GM18873 (cell line): Measurements from ENCODE around the gene ZDHHC14.
"Not testable (repeated sequence)": the region's sequence is repeated elsewhere in the genome, so short reads cannot be mapped to it uniquely, and the experiment has no call there.

Experiments
- ATAC-seq: cut with Tn5 transposase; IDR thresholded peaks from one replicate; pipeline ENCODE4 v1.9.1; 2021; ENCODE audit warnings: mild to moderate bottlenecking, moderate library complexity, moderate number of reproducible peaks; ENCODE audit not compliant: unreplicated experiment, low FRiP score

The ZDHHC14 gene

DNA sequence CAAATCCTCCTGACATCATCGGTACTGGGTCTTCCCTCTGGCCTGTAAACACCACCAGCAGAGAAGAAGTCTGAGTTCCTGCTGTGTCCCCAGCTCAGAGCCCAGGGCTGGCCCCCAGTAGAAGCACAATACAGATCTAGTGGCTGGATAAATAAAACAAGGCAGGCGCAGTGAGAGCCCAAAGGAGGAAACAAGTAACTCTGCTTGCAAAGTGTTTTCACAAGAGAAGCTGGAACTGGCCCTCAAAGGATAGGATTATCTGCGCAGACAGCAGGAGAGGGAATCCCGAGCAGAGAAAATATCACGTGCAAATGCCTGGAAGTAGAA, 205.1 kb downstream of the ZDHHC14 start:
- ATAC-seq = no peak

DNA sequence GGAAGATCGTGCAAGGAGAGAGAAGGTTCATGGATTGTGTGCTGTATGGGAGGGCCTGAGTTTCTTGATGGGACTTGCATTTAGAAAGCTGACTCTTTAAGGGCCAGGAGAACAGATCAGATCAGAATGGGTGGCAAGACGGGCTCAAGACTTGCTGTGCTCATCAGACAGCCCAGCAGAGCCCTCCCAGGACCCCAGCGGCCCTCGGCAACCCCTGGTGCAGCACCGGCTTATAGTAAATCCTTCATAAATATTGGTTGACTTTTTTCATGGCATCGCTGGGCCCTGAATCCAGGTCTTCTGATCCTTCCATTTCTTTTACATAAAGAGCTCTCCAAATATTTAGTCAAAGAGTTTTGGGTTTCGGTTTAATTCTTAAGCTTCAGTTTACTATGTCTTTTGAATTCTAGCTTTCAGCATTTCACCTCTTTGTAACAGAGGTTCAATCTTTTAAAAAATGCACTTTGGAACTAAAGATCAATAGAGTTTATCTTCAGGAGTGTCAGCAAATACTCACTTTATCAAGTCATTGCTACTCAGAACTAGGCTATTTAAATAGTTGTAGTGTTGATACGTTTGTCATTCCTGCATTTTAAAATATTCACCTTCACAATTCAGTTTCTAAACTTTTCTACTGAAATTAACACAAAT, 205.6 kb downstream of the ZDHHC14 start:
- ATAC-seq = no peak

DNA sequence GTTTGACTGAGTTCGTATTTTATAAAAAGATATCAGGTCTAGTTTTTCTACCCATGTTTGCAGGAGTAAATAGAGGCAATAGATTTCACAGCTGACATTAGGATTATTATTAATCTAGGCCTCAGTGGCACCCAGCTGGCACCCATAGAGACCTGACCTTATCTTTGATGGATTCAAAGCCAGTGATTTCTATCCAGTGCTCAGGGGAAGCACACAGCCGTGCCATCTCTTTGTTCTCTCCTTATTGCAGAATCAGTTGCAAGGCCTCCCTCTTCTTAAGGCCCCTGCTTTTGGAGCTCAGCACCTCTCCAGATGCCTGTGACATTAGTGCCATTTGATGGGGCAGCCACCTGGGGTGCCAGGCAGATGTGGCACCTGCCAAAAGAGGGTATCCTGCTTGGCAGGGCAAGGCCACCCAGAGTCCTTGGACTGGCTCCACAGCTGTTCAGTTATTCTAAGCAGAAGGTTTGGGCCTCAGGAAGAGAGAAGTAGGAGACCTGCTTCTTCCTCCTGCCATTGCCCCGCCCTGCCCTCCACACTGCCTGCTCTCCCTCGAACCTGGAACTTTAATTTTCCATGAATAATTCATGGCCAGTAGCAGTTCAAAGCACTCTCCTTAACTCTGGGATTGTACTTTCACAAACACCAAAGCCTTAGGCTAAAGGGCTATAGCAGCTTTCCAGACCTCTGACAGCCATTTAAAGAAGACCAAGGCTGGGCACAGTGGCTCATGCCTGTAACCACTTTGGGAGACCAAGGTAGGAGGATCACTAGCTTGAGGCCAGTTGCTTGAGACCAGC, 206.3 kb downstream of the ZDHHC14 start:
- no peak for ATAC-seq

DNA sequence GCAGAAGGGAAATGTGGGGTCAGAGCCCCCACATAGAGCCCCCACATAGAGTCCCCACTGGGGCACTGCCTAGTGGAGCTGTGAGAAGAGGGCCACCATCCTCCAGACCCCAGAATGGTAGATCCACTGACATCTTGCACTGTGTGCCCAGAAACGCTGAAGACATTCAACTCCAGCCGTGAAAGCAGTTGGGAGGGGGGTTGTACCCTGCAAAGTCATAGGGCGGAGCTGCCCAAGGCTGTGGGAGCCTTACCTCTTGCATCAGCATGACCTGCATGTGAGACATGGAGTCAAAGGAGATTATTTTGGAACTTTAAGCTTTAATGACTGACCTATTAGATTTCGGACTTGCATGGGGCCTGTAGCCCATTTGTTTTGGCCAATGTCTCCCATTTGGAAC, 209.7 kb downstream of the ZDHHC14 start:
- ATAC-seq = not testable (repeated sequence)

DNA sequence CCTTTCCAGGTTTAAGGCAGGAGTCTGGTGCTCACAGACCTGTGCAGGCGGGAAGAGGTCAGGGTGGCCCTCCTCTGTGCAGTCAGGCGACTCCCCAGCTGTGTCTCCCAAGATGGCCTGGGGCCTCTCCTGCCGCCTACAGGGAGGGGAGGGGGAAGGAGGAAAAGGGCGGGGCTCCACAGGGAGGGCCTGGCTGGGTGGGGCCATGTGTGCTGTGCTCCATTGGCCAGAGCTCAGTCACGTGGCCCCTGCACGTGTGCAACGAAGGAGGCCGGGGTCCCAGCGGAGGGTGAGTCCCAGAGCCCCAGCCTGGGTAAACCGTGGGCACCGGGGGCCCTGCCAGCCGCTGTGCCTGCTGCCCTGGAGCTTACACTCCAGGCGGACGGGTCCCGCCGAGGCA, 211.6 kb downstream of the ZDHHC14 start:
- no peak for ATAC-seq

DNA sequence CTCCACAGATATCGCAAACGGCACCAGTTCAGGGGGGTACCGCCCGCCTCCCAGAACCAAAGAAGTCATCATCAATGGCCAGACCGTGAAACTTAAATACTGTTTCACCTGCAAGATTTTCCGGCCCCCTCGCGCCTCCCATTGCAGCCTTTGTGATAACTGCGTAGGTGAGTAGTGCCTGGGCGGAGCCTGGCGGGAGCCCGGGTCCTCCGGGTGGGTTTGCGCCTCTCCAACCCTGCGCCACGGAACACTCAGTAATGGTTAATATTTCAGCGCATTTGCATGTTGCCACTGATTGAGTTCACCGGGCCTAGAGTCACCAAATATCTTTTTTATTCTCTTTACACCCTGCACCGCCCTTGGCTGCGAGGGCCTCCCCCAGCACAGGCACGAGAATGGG, 212.0 kb downstream of the ZDHHC14 start:
- ATAC-seq = no peak

DNA sequence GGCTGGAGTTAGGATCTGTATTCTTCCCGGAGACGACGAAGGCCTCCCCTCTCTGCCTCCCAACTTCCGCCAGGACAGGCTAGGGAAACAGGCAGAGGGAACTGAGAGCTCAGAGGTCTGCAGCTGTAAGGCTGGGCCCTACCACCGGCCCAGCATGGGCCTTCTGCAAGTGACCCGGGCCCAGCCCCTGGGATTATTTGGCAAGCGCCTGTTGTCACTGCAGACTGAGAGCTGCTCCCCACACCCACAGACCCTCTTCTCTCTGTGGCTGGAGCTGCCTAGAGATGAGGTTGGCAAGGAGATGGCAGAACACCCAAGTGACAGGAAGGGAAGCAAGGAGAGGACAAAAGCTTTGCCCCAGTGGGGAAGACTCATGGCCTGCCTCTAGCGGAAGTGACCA, 212.6 kb downstream of the ZDHHC14 start:
- no peak for ATAC-seq

DNA sequence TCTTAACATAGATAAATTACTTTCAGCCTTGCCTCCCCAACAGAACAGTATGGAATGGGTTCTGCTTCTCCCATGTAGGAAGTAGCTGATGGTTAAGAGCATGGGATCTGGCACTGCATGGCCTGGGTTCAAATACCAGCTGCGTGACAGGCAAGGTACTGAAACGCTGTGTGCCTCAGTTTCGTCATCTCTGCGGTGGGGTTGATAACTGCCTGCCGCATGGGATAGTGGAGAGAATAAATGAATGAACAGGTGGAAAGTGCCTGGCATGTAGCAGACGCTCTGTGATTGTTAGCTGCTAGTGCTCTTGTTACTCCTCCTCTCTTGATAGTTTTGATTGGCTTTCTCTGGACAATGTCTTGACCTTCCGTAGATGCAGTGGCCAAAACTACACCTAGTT, 213.3 kb downstream of the ZDHHC14 start:
- ATAC-seq = no peak

DNA sequence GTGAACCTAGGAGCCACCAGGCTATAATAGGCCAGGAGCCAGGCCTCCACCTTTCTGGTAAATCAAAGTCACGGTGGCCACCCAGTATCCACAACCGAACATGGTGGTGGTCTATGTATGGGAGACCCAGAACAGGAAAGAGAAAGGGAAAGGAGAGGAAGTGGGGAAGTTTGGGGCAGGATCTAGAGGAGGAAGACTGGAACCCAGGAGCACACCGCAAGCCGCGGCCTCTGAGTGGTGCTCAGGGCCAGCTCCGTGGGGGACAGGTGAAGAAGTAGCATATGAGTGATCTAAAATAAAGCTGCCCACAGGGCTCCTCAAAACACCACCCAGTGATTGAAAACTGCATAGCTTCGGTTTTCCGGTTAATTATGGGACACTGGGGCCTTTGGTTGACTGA, 214.8 kb downstream of the ZDHHC14 start:
- ATAC-seq = no peak

DNA sequence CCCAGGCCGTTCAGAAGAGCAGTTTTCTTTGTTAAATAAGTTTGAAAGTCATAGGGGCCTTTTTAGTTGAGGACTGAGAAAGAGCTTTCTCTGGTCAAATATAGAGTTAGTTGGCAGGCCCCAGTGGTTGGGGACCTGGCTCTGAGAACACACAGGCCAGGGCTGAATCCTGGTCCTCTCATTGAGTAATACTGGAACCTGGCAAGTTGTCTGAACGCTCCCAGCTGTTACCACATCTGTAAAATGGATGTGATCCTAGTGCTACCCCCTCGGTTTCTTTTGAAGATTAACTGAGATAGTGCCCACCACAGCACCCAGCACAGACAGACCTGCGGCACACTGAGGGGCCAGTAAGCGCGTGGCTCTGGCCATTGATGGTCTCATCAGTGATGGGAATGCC, 215.5 kb downstream of the ZDHHC14 start:
- ATAC-seq = no peak

DNA sequence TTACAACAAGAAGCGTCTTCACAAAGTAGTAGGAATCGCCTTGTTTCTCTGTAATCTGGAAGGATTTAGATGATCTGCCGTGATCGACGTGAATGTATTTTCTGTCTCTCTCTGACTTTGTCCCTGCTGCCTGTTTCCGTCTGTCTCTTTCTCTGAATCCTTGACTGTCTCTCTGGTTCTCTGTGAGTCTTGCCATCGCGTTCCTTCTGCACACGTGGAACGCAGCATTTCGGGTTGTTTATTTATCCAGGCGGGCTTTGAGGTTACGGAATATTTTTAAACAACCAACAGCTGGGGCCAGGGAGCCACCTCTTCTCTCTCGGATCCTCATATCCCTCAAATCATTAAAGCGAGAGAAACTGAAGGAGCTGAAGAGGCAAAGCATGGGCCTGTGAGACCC, 215.9 kb downstream of the ZDHHC14 start:
- ATAC-seq = no peak

DNA sequence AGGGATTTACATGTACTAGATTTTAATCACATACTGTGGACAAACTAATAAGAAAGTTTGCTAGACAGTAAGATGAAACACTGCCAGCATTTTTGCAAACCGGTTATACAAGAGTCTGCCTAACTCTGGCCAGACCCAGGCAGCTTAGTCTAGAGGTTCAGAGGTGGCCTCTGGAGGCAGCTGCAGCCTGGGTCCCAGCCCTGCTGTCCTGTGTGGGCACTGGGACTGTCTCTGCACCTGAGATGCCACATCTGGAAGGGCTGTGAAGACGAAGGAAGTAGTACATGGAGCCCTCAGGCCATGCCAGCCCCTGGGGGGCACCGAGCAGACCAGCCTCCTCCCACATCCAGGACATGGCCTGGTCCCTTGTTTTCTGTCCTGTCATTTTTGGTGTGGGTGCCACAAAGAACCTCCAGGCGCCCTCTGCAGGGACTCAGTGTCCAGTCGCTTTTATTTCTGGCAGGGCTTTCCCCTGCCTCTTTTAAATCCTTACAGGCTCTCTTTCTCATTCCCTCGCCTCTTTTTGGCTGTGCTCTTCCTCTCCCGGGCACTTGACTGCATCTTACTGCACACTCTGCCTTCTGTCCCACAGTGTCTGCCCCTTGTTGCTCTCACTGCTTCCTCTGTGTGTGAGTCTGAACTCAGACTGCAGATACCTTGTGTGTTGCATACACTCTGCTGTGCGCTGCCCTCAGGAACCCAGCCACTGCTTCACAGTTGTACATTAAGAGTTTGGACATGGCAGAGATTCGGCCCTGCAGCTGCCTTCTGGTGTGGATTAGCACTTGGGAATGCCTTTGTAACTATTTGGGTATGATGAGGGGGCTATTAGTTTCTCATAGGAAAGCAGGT, 216.7 kb downstream of the ZDHHC14 start:
- ATAC-seq = no peak

DNA sequence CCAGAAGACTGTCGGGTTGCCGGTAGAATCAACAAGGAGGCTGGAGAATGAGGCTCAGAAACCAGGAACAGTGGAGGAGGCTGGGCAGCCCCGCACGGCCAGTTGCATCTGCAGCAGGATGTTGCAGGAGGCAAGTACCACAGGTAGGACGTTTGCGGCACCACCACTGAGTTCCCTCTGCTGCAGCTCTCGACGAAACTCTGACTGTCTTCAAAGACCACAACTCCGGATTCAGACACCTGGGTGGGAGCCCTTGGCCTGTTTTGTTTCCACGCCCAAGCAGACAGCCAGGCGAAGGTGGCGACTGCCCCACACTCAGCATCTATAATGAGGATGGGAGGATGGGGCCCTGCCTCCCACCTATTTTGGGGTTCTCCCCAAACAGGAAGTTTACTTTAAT, 218.2 kb downstream of the ZDHHC14 start:
- ATAC-seq = no peak

DNA sequence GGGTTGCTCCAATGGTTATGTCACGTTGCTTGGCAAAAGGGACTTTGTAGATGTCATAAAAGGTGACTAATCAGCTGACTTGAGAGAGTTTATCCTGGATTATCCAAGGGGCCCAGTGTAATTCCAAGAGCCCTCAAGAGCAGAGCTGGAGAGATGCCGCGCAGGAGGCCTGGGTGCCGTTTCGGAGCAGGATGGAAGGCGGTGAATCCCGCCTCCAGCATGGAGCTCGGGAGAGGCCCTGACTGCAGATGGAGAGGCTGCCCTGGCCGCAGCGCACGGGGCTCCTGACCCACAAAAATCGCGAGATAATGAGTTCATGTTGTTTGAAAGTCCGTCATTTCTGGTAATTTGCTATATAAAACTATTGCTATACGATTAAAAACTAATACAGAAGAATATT, 219.8 kb downstream of the ZDHHC14 start:
- ATAC-seq = no peak

DNA sequence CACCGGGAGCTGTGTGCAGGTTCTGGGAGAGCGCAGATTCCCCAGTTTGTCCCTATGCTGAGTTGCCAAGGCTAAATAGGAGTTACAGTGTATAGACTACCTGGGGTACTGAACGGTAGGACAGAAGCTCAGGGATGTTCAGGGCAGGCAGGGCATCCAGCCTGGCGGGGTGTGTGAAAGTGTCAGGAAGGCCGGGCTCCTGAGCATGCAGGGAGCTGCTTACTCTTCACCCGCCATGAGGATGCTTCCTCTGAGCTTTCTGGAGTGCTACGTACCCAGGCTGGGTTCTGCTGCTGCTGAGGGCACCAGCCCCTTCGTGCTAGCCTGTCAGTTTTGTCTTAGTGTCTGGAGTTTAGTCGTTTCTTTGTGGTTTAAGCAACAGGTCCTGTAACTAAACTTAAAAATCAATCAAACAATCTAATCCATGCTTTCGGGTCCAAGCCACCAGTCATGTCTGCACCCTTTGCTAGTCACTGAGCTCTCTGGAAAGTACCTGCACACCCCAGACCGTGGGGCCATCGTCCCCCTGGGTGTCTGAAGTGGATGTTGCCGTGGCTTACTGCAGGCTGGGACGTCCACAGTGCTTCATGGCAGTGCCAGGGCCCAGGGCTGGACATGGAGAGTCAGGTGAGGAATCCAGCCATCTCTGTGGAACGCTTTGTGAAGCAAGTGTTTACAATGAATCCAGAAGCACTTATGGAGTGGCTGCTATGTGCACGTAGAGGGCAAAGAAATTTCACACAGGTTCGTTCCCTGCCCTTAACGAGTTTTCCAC, 221.7 kb downstream of the ZDHHC14 start:
- ATAC-seq = no peak

DNA sequence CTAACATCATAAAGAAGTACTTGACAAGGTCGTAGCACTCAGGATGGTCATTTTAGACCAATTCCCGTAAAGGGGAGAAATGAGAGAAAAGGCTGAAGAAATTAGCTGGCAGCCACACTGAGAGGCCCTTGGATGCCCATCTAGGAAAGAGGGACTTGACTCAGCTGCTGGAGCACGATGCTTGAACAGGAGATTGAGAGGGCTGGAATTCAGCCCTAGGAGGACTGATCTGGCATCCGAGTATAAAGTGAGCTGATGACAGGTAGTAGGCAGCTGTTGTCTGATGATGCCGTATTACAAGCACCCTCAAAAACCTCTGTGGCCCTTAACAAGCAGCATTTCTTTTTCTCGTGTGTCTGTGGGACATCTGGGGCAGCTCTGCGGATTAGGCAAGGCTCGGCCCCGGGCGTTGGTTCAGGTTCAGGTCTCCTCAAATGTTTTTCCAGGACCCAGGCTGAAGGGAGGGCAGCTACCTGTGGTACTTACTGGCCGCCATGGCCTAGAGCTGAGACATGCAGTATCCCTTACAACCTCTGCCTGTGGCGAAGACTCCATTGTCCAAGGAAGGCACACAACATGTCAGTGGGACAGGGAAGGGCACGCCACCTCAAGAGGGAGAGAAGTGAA, 222.4 kb downstream of the ZDHHC14 start:
- ATAC-seq = no peak

DNA sequence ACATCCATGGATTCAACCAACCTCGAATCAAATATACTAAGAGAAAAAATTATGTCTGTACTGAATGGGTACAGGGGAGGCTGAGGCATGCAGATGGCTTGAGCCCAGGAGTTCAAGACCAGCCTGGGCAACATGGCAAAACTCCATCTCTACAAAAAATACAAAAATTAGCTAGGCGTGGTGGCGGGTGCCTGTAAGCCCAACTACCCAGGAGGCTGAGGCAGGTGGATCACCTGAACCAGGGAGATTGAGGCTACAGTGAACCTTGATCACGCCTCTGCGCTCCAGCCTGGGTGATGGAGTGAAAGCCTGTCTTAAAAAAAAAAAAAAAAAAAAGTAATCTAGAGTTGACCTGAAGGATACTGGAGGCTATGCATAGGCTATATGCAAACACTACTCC, 223.0 kb downstream of the ZDHHC14 start:
- ATAC-seq = no peak

DNA sequence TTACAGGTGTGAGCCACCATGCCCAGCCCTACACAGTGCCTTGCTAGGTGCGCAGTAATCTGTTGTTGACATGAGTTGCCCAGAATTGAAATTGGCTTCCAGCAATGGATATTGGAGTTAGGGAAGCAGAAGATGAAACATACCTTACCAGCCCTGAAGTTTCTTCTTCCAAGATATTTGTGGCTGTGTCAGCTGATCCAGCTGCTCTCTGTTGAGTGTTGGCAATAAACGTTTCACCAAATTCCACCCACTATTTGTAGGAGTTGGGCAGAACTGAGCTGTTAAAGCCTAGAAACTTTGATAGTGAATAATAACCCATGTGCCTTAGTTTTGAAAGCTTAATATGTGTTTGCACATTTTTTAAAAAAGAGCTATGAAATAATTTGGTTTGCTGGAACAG, 223.8 kb downstream of the ZDHHC14 start:
- ATAC-seq = no peak

DNA sequence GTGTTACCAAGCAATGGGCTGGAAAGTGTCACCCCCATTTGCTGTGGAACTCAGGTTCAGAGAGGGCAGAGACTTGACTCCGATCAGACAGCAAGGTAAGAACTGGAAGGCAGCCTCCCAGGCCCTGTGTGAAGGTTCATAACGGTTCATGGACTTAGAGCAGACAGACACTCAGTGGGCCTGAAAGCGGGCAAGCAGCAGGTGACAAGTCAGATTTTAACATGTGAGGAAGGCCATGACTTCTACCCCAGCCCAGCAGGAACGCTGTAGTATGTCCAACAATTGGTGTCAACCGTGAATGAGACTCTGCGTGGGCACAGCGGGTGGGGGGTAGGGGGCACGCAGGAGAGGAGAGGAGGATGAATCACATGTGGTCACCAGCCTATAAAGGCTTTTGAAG, 224.5 kb downstream of the ZDHHC14 start:
- no peak for ATAC-seq

DNA sequence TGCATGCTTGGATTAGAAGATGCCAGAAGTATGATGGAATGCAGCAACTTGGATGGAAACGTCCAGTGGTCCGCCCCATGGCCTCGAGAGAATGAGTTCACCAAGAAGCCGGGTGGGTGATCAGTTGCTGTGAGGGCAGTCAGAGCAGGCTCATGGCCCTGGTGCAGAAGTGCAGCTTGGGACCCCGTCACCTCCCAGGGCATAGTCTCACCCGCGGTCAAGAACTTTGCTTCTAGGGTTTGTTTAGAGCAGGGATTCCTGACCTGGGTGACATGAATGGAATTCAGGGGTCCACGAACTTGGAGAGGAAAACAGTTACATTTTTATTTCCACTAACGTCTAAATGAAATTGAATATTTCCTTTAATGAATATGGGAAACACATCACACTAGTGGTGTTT, 225.5 kb downstream of the ZDHHC14 start:
- no peak for ATAC-seq
